ENCODE results near the gene PRR12.

Gene PRR12

GRCh38 chr19:49657493-49658138 lies 66.6 kb downstream of the PRR12 start:
- in situ Hi-C loops (cut with HindIII; ENCODE audit: low sequenced_read_pairs) = no loop called here
- no peak overlapping the region for H3K4me3 ChIP-seq (ENCODE audit: low read depth, low read length)

DNA sequence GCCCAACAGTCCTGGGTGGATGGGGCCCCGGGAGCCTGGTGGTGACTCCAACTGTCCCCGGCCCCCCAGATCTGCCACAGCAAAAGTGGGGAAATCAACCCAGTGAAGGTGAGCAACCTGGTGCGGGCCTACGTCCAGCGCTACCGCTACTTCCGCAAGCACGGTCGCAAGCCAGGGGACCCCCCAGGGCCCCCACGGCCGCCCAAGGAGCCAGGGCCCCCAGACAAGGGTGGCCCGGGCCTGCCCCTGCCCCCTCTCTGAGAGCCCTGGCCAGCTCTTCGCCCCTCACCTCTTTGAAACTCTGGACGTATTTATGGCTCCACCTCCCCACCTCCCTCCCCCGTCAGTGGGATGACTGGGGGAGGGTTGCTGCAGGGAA lies 67.1 kb downstream of the PRR12 start:
- no peak for TF ChIP-seq CTCF (IDR thresholded peaks at IDR 0.05; ENCODE audit: low read depth, low read length, missing control alignments)
- no peak for DNase-seq (ENCODE audit: low read depth)
- no peak overlapping the region for H3K4me3 ChIP-seq (ENCODE audit: low read depth, low read length)
- in situ Hi-C loops (cut with HindIII; ENCODE audit: low sequenced_read_pairs) = no loop called here

More at GRCh38 chr19:49657493-49658138, 66.6 kb downstream of the PRR12 start:
- no peak for TF ChIP-seq CTCF (IDR thresholded peaks at IDR 0.05; ENCODE audit: low read depth, low read length, missing control alignments)
- DNase-seq (ENCODE audit: low read depth) = no peak

DNA sequence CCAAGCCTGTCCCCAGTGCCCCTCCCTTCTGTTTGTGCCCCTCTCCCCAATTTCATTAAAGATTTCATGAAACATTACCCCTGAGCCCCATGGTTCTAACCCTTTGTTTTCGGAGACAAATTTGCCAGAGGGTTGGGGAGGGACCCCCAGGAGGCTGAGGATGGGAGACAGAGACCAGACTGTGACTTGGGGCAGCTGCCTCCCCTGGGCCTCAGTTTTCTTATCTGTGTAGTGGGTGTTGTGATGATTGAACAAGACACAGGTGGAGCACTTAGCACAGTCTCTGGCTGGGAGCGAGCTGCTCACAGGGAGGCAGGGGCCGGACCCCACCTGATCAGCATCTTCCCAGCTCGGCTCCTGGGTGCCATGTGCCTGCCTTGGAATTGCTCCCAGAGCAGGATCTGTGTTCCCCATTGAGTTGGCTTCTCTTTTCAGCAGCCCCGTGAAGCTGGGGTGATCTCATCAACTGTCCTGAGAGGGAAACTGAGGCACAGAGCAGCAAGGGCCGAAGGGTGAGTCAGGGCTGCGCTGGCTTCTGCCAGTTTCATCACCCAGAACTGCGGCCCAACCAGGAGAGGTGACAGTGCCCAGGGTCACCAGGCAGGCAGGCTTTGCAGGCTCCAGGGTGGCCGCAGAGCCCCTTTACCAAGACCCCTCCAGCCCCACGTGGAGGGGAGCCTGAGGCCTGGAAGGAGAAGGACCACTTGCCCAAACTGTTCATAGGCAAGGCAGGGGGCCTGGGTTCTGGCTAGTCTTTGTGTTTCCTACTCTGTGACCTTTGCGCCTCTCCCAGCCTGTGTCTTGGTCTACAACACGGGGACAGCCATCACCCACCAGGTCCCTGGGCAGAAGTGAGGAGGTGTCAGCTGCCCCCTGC lies 67.8 kb downstream of the PRR12 start:
- in situ Hi-C loops (cut with HindIII; ENCODE audit: low sequenced_read_pairs) = no loop called here
- no peak overlapping the region for H3K4me3 ChIP-seq (ENCODE audit: low read depth, low read length)
- TF ChIP-seq CTCF (IDR thresholded peaks at IDR 0.05; ENCODE audit: low read depth, low read length, missing control alignments) = no peak

GRCh38 chr19:49660338-49660961 lies 69.5 kb downstream of the PRR12 start:
- no peak for DNase-seq (ENCODE audit: low read depth)
- H3K4me3 ChIP-seq (ENCODE audit: low read depth, low read length) = no peak overlapping the region
- TF ChIP-seq CTCF (IDR thresholded peaks at IDR 0.05; ENCODE audit: low read depth, low read length, missing control alignments) = no peak
- in situ Hi-C loops (cut with HindIII; ENCODE audit: low sequenced_read_pairs) = no loop called here

More for the DNA sequence above, 67.8 kb downstream of the PRR12 start:
- no peak for DNase-seq (ENCODE audit: low read depth)

GRCh38 chr19:49662011-49662410 lies 71.0 kb downstream of the PRR12 start:
- in situ Hi-C loops (cut with HindIII; ENCODE audit: low sequenced_read_pairs) = no loop called here
- no peak for TF ChIP-seq CTCF (IDR thresholded peaks at IDR 0.05; ENCODE audit: low read depth, low read length, missing control alignments)
- no peak for DNase-seq (ENCODE audit: low read depth)
- H3K4me3 ChIP-seq (ENCODE audit: low read depth, low read length) = no peak overlapping the region

GRCh38 chr19:49663224-49663623 lies 72.2 kb downstream of the PRR12 start:
- no peak overlapping the region for H3K4me3 ChIP-seq (ENCODE audit: low read depth, low read length)

More at GRCh38 chr19:49663224-49663623, 72.2 kb downstream of the PRR12 start:
- TF ChIP-seq CTCF (IDR thresholded peaks at IDR 0.05; ENCODE audit: low read depth, low read length, missing control alignments) = no peak
- DNase-seq (ENCODE audit: low read depth) = no peak
- in situ Hi-C loops (cut with HindIII; ENCODE audit: low sequenced_read_pairs) = no loop called here

Measured in astrocyte of the cerebellum (primary cell).